HG03565 (cell line): Measurements from ENCODE around the gene GPATCH2.
"Not testable (repeated sequence)": the region's sequence is repeated elsewhere in the genome, so short reads cannot be mapped to it uniquely, and the experiment has no call there.

Source experiments
- ATAC-seq: cut with Tn5 transposase; IDR thresholded peaks from one replicate; pipeline ENCODE4 v1.9.1; 2021; ENCODE audit warnings: mild to moderate bottlenecking, moderate library complexity; ENCODE audit not compliant: unreplicated experiment

Gene GPATCH2

GRCh38 chr1:217584286-217584811 is 46.5 kb downstream of the GPATCH2 start:
- ATAC-seq, result not testable (repeated sequence)

GRCh38 chr1:217577336-217577735 is 53.6 kb downstream of the GPATCH2 start:
- ATAC-seq, result no peak

- ATAC-seq, result no peak
Measured at GRCh38 chr1:217574265-217574949, 56.5 kb downstream of the GPATCH2 start.

- ATAC-seq, result no peak
Measured at GRCh38 chr1:217569021-217569420, 61.9 kb downstream of the GPATCH2 start.

GRCh38 chr1:217568200-217568599 is 62.7 kb downstream of the GPATCH2 start:
- ATAC-seq, result no peak

GRCh38 chr1:217564833-217565232 is 66.1 kb downstream of the GPATCH2 start:
- ATAC-seq, result no peak

- no peak for ATAC-seq
Measured at GRCh38 chr1:217564207-217564606, 66.7 kb downstream of the GPATCH2 start.

- ATAC-seq, result no peak
Measured at GRCh38 chr1:217563179-217563578, 67.7 kb downstream of the GPATCH2 start.

GRCh38 chr1:217562229-217562878 is 68.5 kb downstream of the GPATCH2 start:
- no peak for ATAC-seq

- no peak for ATAC-seq
Measured at GRCh38 chr1:217561446-217561845, 69.4 kb downstream of the GPATCH2 start.

GRCh38 chr1:217554849-217555248 is 76.0 kb downstream of the GPATCH2 start:
- ATAC-seq, result no peak

GRCh38 chr1:217553949-217554509 is 76.9 kb downstream of the GPATCH2 start:
- ATAC-seq, result no peak

- no peak for ATAC-seq
Measured at GRCh38 chr1:217552339-217552951, 78.4 kb downstream of the GPATCH2 start.

GRCh38 chr1:217542837-217543236 is 88.1 kb downstream of the GPATCH2 start:
- peak; percentile 71 for ATAC-seq

GRCh38 chr1:217542136-217542777 is 88.6 kb downstream of the GPATCH2 start:
- ATAC-seq, result no peak

GRCh38 chr1:217540321-217540720 is 90.6 kb downstream of the GPATCH2 start:
- ATAC-seq, result no peak

- ATAC-seq, result no peak
Measured at GRCh38 chr1:217539510-217539909, 91.4 kb downstream of the GPATCH2 start.

GRCh38 chr1:217535601-217536377 is 95.1 kb downstream of the GPATCH2 start:
- no peak for ATAC-seq

- no peak for ATAC-seq
Measured at GRCh38 chr1:217534566-217534965, 96.3 kb downstream of the GPATCH2 start.

GRCh38 chr1:217528271-217528670 is 102.6 kb downstream of the GPATCH2 start:
- no peak for ATAC-seq
